GM13976 (cell line): Measurements from ENCODE around the gene AHRR.

Experiments used
- DNase-seq: peaks from one replicate; pipeline ENCODE4 v3.0.0; 2012; ENCODE audit warnings: low spot score
- CTCF ChIP-seq: IDR thresholded peaks from 2 replicates; pipeline ENCODE4 v1.5.1; 2012; ENCODE audit warnings: borderline replicate concordance, mild to moderate bottlenecking; ENCODE audit not compliant: insufficient read depth; ENCODE audit errors: extremely low read depth, missing control alignments, control extremely low read depth
- in situ Hi-C: fragments of 300-500 bp; cut with MboI; formaldehyde crosslinking; loops from one replicate; pipeline ENCODE4 v1.12.0; 2022; ENCODE audit warnings: low sequenced_read_pairs, mixed read lengths, inconsistent platforms; ENCODE audit not compliant: unreplicated experiment

The AHRR gene

DNA sequence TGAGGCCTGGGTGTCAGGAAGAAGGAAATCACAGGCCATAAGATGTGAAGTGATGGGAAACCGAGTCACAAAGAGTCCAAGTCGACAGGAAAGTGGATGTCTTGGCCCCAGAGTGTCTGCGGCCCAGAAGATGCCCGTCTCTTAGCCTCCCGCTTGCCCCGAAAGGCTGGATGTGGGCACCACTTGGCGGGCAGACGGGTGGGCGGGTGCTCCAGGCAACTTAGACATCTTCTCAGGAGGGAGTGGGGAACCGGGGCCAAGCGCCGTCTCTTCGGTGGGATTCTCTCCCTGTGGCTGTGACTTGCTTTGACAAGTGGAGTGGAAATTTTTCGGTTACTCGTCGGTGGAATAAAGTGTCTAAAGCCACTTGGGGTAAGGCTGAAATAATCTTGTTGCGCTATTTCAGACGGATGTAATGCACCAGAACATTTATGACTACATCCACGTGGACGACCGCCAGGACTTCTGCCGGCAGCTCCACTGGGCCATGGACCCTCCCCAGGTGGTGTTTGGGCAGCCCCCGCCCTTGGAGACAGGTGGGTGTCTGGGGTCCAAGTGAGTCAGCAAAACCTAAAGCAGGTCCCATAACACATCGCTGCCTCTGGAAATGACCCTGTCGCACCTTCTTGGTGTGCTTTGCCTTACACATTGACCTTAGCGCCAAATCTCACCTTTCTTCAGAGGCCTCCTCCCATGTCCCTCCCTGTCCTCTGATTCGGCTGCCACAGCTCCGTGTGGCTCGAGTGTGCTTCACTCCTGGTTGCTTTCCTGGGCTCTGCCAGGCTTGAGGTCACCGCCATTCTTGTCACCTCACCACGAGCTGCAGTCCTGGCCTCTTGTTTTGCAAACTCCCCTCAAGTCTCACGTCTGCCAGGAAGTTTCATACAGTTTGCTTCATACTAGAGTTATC is 101.1 kb downstream of the AHRR start:
- no peak for TF ChIP-seq CTCF
- in situ Hi-C loops: no loop called here
- DNase-seq: no peak

- DNase-seq: no peak
- TF ChIP-seq CTCF: no peak
- in situ Hi-C loops: no loop called here
These were observed 101.7 kb downstream of the AHRR start for GRCh38 chr5:423233-423565.

DNA sequence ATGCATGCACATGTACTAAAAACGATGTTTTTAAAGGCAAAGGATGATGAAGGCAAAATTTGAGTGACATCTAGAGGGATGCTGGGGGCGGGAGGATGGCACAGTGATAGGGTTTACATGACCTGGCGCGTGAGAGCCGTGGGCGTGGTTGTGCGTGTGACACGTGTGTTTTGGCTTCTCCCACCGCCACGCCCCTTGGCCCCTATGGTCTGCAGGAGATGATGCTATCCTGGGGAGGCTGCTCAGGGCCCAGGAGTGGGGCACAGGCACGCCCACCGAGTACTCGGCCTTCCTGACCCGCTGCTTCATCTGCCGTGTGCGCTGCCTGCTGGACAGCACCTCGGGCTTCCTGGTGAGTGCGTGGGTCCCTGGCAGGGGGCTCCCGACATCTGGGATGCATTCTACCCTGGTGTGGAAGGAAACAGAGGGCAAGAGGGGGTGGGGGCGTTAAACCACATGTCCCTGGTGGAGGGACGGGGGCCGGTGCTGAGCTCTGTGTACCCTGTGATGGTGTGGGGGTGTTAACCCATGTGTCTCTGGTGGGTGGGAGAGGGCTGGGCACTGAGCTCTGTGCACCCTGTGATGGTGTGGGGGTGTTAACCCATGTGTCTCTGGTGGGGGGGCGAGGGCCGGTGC is 102.2 kb downstream of the AHRR start:
- no peak for DNase-seq
- TF ChIP-seq CTCF: no peak
- in situ Hi-C loops: no loop called here

- TF ChIP-seq CTCF: no peak
- in situ Hi-C loops: no loop called here
- peak; percentile 88 for DNase-seq
These were observed 103.0 kb downstream of the AHRR start for GRCh38 chr5:424301-425110.

GRCh38 chr5:425714-426113 is 104.2 kb downstream of the AHRR start:
- no peak for TF ChIP-seq CTCF
- no peak for DNase-seq
- in situ Hi-C loops: no loop called here

GRCh38 chr5:426392-426976 is 105.0 kb downstream of the AHRR start:
- TF ChIP-seq CTCF: no peak
- in situ Hi-C loops: no loop called here
- DNase-seq: no peak
